ENCODE results near the gene PKP1.
A peak's percentile ranks its signal among the peaks of the same experiment; 100 is the strongest.

Gene PKP1

DNA sequence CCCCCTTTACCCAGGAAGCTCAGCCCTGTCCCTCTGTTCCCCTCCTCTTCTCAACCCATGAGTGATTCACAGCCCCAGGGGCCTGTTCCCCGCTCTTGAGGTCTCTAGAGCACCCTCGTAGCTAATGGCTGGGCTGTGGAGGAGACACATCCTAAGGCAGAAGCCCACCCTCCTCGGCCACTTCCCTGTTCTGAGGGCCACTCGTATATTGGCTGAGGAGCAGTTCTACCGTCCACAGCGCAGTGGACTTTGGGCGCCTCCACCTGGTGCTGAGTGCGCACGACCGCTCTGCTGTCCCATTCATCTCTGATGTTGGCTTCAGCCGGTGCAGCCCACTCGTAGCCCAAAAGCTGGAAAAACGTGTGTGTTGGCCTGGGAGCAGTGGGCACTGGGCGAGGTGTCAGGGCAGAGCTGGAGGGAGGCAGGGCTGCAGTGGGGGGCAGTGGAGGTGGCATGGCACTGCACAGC lies 24.5 kb upstream of the PKP1 start:
- H3K18ac ChIP-seq (ENCODE audit: low read length), result no peak overlapping the region
- H2BK15ac ChIP-seq (replicated peaks; ENCODE audit: low read depth), result no peak overlapping the region
- H4K8ac ChIP-seq (ENCODE audit: low read depth, low read length), result no peak overlapping the region
- DNase-seq, result no peak
- H3K79me2 ChIP-seq (ENCODE audit: control insufficient read depth, insufficient read depth, low read length), result no peaks in the 10 kb centered on the region
- no peaks in the 10 kb centered on the region for H3K27me3 ChIP-seq (ENCODE audit: insufficient read depth, low read length, poor library complexity)
- H3K9ac ChIP-seq (ENCODE audit: low read length), result no peak overlapping the region
- no peak overlapping the region for H3K4me3 ChIP-seq (ENCODE audit: low read length)
- H3K4me1 ChIP-seq (ENCODE audit: control insufficient read depth, low read depth, low read length), result no peaks in the 10 kb centered on the region
- H3K4ac ChIP-seq (ENCODE audit: low read depth, low read length), result no peak overlapping the region
- no peak overlapping the region for H2BK5ac ChIP-seq (ENCODE audit: low read length)
- H4K5ac ChIP-seq (ENCODE audit: low read length), result no peak overlapping the region
- H3K79me1 ChIP-seq (ENCODE audit: low read length), result no peaks in the 10 kb centered on the region
- H3K27ac ChIP-seq (ENCODE audit: low read depth, low read length), result no peak overlapping the region
- H3K23ac ChIP-seq (ENCODE audit: low read length), result no peak overlapping the region
- no peak overlapping the region for H2AK5ac ChIP-seq (ENCODE audit: low read length)
- no CpG with 5 or more reads among the region's 14 CpGs for WGBS (ENCODE audit: extremely low coverage, insufficient coverage, low lambda C conversion rate)
- no peak overlapping the region for H2BK120ac ChIP-seq (ENCODE audit: low read depth, low read length)
- no peak overlapping the region for H3K56ac ChIP-seq (ENCODE audit: low read length)
- H3K4me2 ChIP-seq (ENCODE audit: low read length), result no peak overlapping the region
- H3K36me3 ChIP-seq (ENCODE audit: control insufficient read depth, insufficient read depth, low read length), result no peaks in the 10 kb centered on the region

GRCh38 chr1:201259476-201260235 lies 23.6 kb upstream of the PKP1 start:
- Histone ChIP-seq H3K18ac (ENCODE audit: low read length) (no peak overlapping the region), H2AK5ac (ENCODE audit: low read length) (no peak overlapping the region), H2BK5ac (ENCODE audit: low read length) (no peak overlapping the region), H4K5ac (ENCODE audit: low read length) (no peak overlapping the region), H3K36me3 (ENCODE audit: control insufficient read depth, insufficient read depth, low read length) (no peaks in the 10 kb centered on the region), H3K4me3 (ENCODE audit: low read length) (no peak overlapping the region), H3K79me1 (ENCODE audit: low read length) (no peaks in the 10 kb centered on the region), H3K23ac (ENCODE audit: low read length) (no peak overlapping the region), H3K4me1 (ENCODE audit: control insufficient read depth, low read depth, low read length) (no peaks in the 10 kb centered on the region), H4K8ac (ENCODE audit: low read depth, low read length) (no peak overlapping the region), H3K56ac (ENCODE audit: low read length) (peak overlapping the region; percentile 80), H2BK15ac (replicated peaks; ENCODE audit: low read depth) (no peak overlapping the region), H2BK120ac (ENCODE audit: low read depth, low read length) (no peak overlapping the region), H3K9ac (ENCODE audit: low read length) (peak overlapping the region; percentile 40), H3K4me2 (ENCODE audit: low read length) (peak overlapping the region; percentile 88), H3K27me3 (ENCODE audit: insufficient read depth, low read length, poor library complexity) (no peaks in the 10 kb centered on the region), H3K4ac (ENCODE audit: low read depth, low read length) (no peak overlapping the region), H3K27ac (ENCODE audit: low read depth, low read length) (no peak overlapping the region), H3K79me2 (ENCODE audit: control insufficient read depth, insufficient read depth, low read length) (no peaks in the 10 kb centered on the region)
- peak; percentile 78 for DNase-seq
- no CpG with 5 or more reads among the region's 28 CpGs for WGBS (ENCODE audit: extremely low coverage, insufficient coverage, low lambda C conversion rate)

DNA sequence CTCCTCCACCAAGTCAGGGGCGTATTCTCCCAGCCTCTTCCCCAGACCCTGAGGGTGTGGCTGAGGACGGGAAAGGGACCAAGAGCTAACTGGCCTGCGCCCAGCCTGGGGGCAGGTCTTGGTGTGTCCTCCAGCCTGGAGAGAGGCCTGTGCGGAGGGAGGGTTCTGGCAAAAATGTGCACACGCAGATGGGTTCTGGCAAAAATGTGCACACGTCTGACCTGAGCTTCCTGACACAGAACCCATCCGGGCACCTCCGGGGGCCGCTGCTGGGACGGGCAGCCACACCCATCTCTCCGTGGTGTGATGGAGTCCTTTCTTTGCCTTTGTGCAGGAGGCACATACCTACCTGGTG lies 23.1 kb upstream of the PKP1 start:
- Histone ChIP-seq H2BK15ac (replicated peaks; ENCODE audit: low read depth) (no peak overlapping the region), H3K4me2 (ENCODE audit: low read length) (peak overlapping the region; percentile 88), H4K8ac (ENCODE audit: low read depth, low read length) (no peak overlapping the region), H3K4ac (ENCODE audit: low read depth, low read length) (no peak overlapping the region), H3K4me3 (ENCODE audit: low read length) (no peak overlapping the region), H2BK120ac (ENCODE audit: low read depth, low read length) (no peak overlapping the region), H3K9ac (ENCODE audit: low read length) (peak overlapping the region; percentile 40), H2BK5ac (ENCODE audit: low read length) (no peak overlapping the region), H3K79me1 (ENCODE audit: low read length) (no peaks in the 10 kb centered on the region), H3K4me1 (ENCODE audit: control insufficient read depth, low read depth, low read length) (no peaks in the 10 kb centered on the region), H3K56ac (ENCODE audit: low read length) (peak overlapping the region; percentile 80), H3K27me3 (ENCODE audit: insufficient read depth, low read length, poor library complexity) (no peaks in the 10 kb centered on the region), H3K27ac (ENCODE audit: low read depth, low read length) (no peak overlapping the region), H3K23ac (ENCODE audit: low read length) (no peak overlapping the region), H2AK5ac (ENCODE audit: low read length) (no peak overlapping the region), H4K5ac (ENCODE audit: low read length) (no peak overlapping the region), H3K79me2 (ENCODE audit: control insufficient read depth, insufficient read depth, low read length) (no peaks in the 10 kb centered on the region), H3K18ac (ENCODE audit: low read length) (no peak overlapping the region), H3K36me3 (ENCODE audit: control insufficient read depth, insufficient read depth, low read length) (no peaks in the 10 kb centered on the region)
- WGBS (ENCODE audit: extremely low coverage, insufficient coverage, low lambda C conversion rate), result no CpG with 5 or more reads among the region's 11 CpGs
- DNase-seq, result no peak

- Histone ChIP-seq H2AK5ac (ENCODE audit: low read length) (no peak overlapping the region), H2BK15ac (replicated peaks; ENCODE audit: low read depth) (no peak overlapping the region), H3K36me3 (ENCODE audit: control insufficient read depth, insufficient read depth, low read length) (no peaks in the 10 kb centered on the region), H3K23ac (ENCODE audit: low read length) (no peak overlapping the region), H2BK120ac (ENCODE audit: low read depth, low read length) (no peak overlapping the region), H3K27ac (ENCODE audit: low read depth, low read length) (no peak overlapping the region), H3K9ac (ENCODE audit: low read length) (no peak overlapping the region), H3K79me2 (ENCODE audit: control insufficient read depth, insufficient read depth, low read length) (no peaks in the 10 kb centered on the region), H4K8ac (ENCODE audit: low read depth, low read length) (no peak overlapping the region), H3K56ac (ENCODE audit: low read length) (no peak overlapping the region), H3K4me1 (ENCODE audit: control insufficient read depth, low read depth, low read length) (no peaks in the 10 kb centered on the region), H3K4me2 (ENCODE audit: low read length) (no peak overlapping the region), H3K79me1 (ENCODE audit: low read length) (no peaks in the 10 kb centered on the region), H2BK5ac (ENCODE audit: low read length) (no peak overlapping the region), H3K4me3 (ENCODE audit: low read length) (no peak overlapping the region), H3K18ac (ENCODE audit: low read length) (no peak overlapping the region), H3K27me3 (ENCODE audit: insufficient read depth, low read length, poor library complexity) (no peaks in the 10 kb centered on the region), H4K5ac (ENCODE audit: low read length) (no peak overlapping the region), H3K4ac (ENCODE audit: low read depth, low read length) (no peak overlapping the region)
- DNase-seq, result no peak
- no CpG with 5 or more reads among the region's 8 CpGs for WGBS (ENCODE audit: extremely low coverage, insufficient coverage, low lambda C conversion rate)
These were observed 22.5 kb upstream of the PKP1 start for GRCh38 chr1:201260648-201261311.

DNA sequence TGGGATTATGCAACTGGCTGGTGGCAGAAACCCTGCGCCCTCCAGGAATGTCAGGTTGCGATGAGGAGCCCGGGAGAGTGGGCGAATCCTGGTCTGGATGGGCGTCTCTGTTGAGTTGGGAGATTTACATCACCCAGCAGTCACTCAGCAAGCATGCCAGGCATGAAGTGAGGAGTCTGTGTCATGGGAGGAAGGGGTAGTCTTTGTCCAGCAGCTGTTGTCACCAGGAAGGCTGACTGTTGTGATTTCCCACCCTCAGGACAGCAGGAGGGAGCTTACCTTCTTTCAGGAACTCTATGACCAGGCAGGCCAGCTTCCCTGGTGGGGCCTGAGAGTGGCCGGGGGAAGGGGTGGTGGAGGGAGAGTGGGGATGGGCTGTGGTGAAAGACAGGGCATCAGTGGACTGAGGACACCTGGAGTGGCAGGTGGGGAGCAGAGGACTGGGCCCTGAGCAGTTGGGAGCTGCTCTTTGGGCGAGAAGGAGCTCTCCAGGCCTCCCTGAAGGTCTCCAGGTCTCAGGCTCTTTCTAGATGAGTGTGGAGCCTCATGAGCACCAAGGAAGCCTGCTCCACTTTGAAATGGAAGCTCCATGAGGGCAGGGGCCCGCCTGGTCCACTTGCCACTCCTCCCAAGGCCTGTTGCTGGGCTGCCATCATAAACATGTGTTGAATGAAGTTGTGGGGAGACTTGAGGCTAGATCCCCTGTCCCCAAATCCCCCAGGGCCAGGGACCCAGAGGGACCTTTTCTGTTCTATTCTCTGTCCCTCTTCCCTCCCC lies 21.3 kb upstream of the PKP1 start:
- Histone ChIP-seq H3K79me1 (ENCODE audit: low read length) (no peaks in the 10 kb centered on the region), H2BK15ac (replicated peaks; ENCODE audit: low read depth) (no peak overlapping the region), H3K9ac (ENCODE audit: low read length) (no peak overlapping the region), H4K8ac (ENCODE audit: low read depth, low read length) (no peak overlapping the region), H3K4ac (ENCODE audit: low read depth, low read length) (no peak overlapping the region), H2BK120ac (ENCODE audit: low read depth, low read length) (no peak overlapping the region), H3K23ac (ENCODE audit: low read length) (no peak overlapping the region), H3K4me2 (ENCODE audit: low read length) (no peak overlapping the region), H4K5ac (ENCODE audit: low read length) (no peak overlapping the region), H3K79me2 (ENCODE audit: control insufficient read depth, insufficient read depth, low read length) (no peaks in the 10 kb centered on the region), H3K56ac (ENCODE audit: low read length) (no peak overlapping the region), H2AK5ac (ENCODE audit: low read length) (no peak overlapping the region), H3K27ac (ENCODE audit: low read depth, low read length) (no peak overlapping the region), H3K4me1 (ENCODE audit: control insufficient read depth, low read depth, low read length) (no peaks in the 10 kb centered on the region), H3K27me3 (ENCODE audit: insufficient read depth, low read length, poor library complexity) (no peaks in the 10 kb centered on the region), H3K4me3 (ENCODE audit: low read length) (no peak overlapping the region), H2BK5ac (ENCODE audit: low read length) (no peak overlapping the region), H3K18ac (ENCODE audit: low read length) (no peak overlapping the region), H3K36me3 (ENCODE audit: control insufficient read depth, insufficient read depth, low read length) (no peaks in the 10 kb centered on the region)
- no peak for DNase-seq
- no CpG with 5 or more reads among the region's 8 CpGs for WGBS (ENCODE audit: extremely low coverage, insufficient coverage, low lambda C conversion rate)
